ENCODE measurements around the gene NPTN.
"Not testable (repeated sequence)": the region's sequence is repeated elsewhere in the genome, so short reads cannot be mapped to it uniquely, and the experiment has no call there.

Gene NPTN

DNA sequence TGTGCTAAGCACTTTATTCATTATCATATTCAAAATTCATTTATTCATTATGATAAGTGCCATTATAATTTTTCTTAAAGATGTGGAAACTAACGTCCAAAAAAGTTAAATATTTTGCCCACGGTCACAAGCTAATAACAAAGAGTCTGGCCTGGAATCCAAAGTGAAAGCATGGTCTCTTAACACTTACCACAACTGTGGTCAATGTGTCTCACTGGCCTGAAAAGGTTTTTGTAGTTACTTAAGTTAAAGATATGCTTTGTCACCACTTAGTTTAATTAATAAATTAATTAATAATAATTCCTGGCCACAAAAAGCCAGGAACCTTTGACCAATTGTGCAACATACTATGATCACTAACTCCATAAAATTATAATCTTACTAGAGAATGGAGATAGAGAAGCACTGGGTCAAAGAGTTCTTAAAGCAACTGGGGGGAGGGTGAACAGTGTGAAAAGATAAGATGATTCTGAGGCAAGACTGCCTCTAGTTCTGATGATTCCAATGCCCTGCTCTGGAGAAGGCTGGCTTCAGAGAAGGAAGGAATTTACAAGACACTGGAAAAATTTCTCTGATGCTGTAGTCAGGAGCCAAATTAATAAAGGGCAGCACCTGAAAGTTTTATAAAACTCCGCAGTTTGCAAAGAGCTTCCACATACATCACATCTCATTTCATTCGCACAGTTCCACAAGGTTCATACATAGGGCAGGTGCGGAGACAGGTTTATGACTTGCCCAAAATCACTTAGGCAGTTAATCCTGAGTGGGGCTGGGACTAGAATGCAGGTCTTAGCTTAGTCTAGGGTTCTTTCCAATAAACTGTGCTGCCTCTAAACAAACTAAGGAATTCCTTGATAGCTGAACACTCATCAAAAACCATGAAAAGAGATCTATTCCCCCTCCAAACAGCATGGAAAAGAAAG, 32.5 kb downstream of the NPTN start:
- no peak for DNase-seq

DNA sequence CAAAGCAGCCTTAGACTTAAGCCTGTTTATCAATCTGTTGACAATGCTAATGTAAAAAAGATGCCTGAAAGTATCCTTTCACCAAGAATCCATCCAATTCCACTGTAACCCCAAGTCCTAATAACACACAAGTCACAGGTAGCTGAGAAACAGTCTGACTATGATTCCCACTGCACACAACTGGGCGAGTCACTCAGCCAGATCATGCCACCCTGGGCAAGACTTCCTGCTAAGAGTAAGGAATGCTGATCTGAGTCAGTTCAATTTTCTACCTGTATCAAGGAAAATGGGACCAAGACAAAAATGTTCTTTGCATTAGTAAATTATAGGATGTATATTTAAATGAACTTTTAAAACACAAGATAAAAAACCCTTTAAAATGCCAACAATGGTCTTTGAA, 33.3 kb downstream of the NPTN start:
- DNase-seq: no peak

DNA sequence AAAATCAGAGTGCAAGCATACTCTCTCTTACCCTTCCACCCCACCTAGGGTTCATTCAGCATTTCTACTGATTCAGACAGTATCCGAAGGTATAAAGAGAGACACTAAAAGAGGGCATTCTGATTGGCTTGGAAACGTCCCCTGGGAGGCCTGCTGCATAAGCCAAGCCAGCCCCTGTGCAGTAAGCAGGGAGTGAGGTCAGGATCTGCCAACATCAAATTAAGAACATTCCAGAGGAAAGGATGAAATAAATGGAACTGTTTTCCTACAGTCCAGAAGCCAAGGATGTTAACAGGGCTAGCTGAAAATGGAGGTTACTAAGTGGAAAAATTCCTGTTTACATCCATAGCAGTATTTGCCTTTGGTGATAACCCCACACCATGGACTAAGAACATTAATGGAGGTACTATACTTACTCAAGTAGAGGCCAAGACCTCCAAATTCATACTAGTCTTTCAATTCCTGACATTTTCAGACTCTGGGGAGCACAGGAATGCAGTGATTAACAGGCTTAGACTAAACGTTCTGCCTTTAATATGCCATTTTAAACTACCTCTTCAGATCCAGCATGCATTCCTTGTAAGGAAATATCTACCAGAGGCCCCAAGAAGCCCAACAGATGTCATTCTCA, 34.5 kb downstream of the NPTN start:
- DNase-seq: no peak

DNA sequence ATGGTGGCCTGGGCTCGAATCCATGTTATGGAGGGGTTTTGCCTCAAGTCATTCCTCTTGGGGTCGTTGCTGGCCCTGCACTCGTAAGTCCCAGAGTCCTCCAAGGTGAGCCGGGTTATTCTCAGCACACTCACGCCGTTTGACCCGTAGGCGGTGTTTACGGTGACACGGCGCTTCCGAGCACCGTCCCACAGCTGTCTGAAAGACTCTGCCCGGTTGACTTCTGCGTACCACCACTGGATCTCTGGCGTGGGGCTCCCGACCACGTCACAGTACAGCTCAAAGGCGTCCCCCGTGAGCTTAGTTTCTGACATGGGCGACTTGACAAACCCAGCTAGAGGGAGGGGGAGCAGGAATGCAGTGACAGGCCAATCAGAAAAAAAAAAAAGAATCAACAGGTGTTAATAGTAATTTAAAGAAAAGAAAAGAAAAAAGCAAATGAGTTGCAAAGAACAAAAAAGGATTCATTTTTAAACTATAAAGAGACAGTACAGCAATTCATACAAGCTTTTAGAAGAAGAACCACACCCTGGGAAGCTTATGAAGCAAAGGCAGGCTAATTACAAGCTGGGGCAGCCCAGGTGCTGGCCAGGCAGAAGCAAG, 36.1 kb downstream of the NPTN start:
- no peak for DNase-seq

DNA sequence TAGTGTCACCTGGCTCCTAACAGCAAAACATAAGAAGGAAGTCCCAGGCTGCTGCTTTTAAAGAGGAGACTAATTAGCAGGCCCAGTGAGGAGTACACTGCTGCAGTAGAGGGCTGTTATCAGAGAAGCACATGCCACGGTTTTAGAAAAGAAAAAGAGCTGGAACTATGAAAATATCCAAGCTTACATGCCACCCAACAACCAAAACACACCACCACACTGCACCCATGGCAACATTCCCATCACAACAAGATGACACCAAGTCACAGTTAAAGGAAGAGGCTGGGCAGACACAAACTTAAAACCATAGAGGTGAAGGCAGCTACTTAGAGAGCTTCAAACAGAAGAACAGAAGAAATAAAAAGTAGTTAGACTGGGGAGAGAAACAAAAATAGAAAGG, 37.0 kb downstream of the NPTN start:
- DNase-seq: no peak

DNA sequence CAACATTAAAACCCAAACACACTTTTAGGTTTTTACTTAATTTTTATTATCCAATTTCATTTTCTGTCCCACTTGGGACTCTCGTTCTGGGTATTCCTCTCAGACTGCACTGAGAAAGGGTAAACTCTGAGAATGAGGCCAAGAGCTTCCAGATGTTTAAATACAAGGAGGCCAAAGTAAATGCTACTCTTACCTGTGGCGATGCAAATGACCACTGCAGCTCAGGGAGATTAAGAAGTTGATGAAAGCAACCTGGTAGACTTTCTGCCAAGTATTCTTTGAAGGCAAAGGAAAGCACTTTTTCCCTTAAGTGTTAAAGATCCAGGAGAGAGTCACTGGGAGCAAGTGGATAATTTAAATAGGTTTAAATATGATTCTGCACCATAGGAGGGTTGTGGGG, 39.1 kb downstream of the NPTN start:
- DNase-seq: no peak

DNA sequence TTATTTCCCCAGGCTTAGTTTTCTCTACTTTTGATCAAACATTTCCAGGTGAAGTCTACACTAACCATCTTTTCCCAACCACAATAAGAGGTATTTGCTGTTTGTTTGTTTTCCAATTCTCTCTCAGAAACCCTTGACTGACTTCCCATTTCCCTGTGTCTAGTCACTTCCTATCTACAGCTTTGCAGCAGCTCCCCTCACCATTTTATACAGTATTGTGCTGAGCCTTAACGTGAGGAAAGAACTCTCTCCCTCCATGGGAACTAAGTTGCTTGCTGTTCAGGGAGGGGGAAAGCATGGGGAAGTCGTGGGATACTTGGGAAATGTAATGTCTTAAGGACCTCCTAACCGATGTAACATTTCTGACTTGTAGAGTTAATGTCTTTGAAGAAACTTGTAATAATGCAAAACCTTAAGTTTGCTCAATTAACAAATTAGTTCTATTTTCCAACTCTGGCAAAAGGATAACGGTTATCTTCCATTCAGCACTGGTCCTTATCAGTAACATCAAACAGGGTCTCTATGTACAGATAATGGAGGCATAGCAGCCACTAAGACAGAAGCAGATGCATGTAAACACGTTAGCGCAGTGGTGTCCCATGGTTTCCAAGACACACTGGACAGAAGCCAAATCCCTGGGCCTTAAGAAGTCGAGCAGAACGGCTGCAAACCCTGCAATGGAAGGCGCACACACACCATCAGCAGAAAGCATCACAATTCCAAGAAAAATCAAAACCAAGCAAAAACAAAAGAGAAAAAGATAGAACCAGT, 39.7 kb downstream of the NPTN start:
- peak; percentile 49 for DNase-seq

DNA sequence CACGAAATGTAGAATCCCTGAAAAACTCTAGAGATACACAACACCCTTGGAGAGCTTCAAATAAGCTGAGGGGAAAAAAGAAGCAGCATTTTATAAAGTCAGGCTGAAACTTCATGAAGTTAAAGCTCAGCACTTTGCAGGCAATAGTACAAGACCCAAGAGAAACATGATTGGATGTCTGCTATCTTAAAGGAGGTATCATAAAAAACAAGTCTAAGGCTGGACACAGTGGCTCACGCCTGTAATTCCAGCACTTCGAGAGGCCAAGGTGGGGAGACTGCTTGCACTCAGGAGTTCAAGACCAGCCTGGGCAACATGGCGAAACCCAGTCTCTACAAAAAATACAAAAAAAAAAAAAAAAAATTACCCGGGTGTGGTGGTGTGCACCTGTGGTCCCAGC, 42.9 kb downstream of the NPTN start:
- DNase-seq: no peak

DNA sequence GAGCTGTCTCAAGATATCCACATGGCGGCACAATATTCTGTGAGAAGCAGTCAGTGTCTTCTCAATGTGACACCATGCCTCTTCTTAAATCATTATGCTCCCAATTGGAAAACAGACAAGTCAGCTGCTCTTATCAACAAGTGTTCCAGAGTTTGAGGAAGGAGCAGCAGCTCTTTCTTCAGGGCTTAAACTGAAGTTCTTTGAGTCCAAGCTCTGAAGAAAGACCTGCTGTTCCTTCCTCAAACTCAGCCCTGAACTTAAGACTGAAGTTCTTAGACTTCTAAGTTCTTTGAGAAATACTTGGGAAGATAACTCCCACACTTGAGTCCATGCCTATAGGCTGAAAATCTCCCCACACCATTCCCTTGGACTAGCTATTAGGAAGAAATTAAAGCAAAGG, 43.4 kb downstream of the NPTN start:
- DNase-seq: no peak

DNA sequence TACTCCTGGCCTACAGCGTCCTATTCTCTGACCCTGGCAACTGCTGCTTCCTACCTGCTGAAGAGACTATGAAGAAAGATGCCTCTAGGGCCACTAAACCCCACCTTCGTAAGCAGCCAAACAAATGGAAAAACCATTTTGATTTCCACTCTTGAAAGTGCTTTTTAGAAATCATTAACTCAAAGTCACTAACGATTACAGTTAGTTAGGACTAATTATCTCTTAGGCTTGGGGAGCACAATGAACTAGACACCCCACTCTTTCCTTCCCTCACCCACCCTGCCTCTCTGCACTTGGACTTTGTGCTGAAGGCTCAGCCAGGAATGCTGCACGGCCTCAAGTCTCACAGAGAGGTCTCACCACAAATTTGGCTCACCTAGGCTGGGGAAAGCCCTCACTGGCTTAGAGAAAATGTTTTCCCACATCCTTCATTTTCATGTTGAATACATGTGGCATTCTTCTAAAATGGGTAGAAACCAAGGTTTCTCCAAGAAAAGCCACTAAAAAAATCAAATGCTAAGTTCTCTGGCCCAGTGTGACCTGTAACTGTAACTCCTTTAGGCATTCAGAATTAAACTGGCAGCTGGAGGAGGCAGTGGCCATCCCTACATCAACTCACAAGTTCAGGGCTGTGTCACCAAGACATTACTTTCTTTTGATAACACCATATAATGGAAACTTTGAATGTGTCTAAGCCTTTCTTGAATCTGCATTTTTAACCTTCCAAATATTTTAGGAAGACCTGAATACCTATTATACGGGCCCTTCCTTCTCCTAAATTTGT, 47.1 kb downstream of the NPTN start:
- DNase-seq: no peak

DNA sequence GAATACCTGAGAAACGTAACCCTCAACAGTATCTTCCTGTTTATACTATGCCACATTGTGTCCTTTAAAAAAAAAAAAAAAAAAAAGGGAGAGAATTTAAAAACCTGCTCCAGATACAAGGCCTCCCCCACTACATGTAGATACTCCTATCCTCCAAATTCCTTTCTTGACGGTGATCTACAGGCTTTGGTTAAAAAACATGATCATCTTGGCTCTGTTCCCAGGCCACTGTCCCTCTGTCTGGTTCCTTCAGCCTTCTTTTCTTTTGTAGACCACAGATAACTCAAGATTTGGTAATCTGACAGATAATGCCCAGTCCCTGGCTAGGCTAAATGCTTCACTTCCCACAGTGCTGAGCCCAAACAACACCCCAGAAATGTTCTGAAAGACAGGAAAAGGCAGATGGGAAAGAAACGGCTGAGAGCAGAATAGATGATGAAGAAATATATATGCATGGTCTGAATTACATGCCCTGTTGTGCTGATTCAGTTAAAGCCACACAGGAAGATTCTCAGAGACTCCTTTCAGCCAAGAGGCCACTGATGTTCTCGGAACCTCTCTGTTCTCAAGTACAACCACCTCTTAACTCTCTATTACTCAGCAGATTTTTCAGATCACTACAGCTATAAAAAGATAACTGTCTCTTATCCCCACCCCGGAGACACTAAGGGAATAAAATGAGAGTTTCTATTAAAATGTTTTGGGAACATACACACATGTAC, 48.3 kb downstream of the NPTN start:
- no peak for DNase-seq

DNA sequence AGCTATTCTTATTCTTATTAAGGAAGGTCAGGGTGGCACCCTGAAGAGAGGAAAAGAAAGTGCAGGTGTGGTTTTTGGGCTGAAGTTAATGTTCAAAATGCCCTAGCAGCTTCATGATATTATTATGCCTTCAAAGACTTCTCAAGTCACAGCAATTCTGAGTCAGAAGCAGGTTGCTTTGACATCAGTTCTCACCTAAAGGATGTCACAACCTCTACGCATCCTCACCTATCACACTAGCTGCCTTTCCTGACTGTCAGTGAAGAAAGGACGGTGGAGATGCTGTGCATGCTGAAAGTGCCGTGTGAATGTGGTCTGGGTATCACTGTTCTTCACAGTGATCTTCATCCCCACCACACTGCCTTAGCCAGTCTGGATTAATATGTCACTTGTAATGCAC, 49.6 kb downstream of the NPTN start:
- DNase-seq: no peak

DNA sequence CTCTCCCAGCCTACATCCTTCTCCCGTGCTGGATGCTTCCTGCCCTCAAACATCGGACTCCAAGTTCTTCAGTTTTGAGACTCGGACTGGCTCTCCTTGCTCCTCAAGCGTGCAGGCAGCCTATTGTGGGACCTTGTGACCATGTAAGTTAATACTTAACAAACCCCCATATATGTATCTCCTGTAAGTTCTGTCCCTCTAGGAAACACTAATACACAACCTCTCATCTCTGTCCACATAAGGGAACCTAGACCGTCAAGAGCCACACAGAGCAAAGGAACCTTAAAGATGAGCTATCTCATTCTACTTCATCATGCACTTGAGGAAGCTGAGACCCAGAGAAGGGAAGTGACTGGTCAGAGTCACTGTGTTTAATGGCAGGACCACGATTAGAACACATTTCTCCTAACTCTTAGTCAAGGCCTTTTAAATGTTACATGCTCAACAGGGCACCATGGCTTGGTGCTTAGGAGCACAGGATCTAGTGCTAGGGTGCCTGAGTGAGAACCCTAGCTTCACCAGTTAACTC, 50.3 kb downstream of the NPTN start:
- DNase-seq: no peak

DNA sequence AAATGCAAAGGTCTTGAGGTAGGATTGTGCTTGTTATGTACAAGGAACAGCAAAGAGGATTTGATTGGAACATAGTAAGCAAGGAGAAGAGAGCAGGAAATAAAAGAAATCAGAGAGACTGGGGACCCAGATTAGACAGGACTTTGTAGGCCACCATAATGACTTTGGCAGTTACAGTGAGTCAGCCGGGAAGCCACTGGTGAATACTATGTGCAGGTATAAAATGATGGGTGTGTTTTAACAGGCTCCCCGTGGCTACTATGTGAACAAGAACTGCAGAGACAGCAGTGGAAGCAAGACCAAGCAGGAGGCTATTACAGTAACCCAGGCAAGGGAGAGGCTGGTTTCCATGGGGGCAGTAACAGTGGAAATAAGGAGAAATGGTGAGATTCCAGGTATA, 55.2 kb downstream of the NPTN start:
- DNase-seq: no peak

DNA sequence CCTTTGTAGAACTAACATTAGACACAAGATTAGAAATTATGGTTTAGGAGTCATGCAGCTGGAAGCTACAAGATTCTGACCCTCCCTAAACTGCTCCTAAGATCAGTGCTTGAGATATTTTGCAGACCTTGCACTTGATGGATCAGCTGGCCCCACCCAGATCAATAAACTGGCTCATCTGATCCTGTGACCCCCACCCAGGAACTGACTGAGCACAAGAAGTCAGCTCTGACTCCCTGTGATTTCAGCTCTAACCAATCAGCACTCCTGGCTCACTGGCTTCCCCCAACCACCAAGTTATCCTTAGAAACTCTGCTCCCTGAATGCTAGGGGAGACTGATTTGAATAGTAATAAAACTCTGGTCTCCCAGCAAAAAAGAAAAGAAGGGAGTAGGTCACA, 55.6 kb downstream of the NPTN start:
- DNase-seq: not testable (repeated sequence)

DNA sequence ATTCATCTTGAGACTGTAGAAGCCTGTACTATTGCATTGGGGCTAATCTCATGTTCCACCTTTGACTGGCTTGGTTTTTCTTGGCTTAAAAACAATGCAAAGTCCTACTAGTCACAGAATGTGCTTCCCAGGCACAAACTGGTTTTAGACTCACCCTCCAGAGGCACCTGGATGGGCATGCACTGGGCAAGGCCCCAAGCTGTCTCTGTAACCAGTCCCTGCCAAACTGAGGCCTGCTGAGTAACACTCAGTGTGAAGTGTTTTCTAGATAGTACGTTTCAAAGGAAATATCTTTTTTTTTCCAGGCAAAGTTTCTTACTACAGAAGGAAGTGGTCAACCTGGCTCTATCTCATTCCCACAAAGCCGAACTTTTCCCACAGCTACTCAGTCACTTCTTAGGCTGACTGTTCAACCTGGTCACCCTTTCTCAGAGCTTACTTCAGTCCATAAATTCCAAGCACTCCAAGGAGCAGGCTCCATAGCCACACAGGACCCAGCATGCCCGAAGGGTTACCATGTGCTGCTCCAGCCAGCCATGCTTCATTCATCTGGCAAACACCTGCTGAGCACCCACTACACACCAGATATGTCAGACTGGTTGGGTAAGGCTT, 57.4 kb downstream of the NPTN start:
- DNase-seq: no peak

DNA sequence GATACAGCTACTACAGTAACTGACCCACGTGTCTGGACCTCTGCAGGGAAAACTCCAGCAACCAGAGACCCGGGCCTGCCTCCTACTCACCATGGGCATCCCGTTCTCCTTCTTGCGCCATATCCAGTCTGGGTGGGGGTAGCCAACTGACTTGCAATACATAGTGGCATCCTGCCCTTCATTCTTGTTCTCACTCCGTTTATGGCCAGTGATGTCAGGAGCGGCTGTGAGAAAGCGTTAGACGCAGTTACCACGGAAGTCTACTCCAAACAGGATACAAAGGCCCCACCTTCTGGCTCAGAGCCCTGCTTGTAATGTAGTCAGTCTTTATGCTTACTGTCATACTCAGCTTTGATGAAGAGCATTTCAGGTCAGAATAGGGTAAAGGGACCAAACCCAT, 59.6 kb downstream of the NPTN start:
- DNase-seq: no peak

DNA sequence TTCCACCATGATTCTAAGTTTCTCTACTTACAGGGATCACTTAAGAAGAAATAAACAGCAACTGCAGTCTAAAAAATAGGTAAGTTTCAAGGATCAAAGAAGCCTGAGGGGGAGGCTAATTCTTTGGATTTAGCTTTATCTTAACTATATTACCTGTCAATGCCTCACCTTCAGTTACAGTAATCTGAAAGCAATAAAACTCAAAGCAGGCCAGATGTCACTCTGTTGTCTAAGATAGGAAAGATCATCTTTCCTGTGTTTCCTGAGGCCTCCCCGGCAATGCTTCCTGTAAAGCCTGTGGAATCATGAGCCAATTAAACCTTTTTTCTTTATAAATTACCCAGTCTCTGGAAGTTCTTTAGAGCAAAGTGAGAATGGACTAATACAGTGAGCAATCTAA, 60.2 kb downstream of the NPTN start:
- no peak for DNase-seq

DNA sequence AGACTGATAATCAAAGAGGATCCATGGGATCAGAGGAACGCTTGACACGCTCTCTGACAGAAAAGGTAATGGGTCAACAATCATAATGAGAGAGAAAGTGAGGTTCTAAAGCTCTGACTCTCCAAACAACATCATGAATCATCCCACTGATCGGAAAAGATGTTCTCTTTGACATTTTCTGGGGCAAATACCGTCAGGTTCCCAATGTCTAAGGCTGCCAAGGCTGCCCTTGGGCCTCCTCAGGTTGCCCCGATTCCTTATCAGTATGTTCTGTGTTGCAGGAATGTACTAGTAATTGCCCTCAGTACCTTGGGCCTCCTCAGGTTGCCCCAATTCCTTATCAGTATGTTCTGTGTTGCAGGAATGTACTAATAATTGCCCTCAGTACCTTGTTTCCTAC, 60.9 kb downstream of the NPTN start:
- DNase-seq: no peak

DNA sequence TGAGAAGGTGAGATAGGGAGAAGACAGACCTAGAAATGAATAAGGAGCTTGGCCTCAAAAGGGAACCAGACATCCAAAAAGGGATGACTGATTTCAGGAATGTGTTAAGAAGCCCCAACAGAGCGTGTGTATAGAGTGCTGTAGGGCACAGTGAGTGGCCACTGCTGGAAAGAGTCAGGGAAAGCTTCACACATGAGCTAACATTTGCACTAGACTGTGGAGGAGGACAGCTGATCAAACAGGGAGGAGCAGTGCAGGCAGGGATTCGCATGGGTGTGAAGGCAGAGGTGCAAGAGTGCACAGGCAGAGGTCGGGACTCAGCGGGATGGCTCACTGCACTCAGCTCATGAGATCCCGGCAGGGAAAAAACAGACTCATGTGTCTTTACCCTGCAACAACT, 61.8 kb downstream of the NPTN start:
- no peak for DNase-seq

DNA sequence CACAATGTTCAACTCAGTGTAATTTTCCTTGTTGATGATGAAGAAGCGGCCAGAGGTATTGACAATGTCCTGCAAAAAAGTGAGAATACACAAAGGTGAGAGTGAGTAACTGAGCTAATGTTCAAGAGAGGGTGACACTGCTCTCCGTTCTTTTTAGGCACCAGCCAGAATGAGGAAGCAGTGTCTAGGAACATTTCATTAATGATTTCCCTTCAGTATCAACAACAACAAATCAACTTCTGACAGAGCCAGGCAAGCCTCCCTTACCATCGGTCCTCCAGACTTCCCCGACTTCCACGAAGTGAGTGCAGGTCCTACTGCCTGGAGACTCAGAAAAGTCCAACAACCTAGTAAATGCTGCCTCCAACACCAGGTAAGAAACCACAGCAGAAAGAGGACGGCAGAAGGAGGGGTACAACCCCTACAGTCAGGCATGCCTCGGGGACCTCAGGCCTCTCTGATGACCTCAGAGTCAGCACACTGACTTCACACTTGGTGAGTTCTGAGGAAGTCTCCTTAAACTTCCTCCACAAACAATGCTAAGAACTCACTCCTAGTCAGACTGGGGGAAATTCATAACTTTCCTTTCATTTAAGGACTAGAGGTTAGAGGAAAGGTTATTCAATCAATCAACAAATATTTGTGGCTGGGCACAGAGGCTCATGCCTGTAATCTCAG, 62.7 kb downstream of the NPTN start:
- DNase-seq: no peak
